ENCODE data around the gene ATF4. TPM values are rescaled to one million over a fixed set of nuclear protein-coding genes. Genes with fewer than 3 reads are reported as not detected.

ATF4 gene
- total RNA-seq, 2 donors from 2014 or later, result 262 to 356 TPM

- Histone ChIP-seq H3K4me3 (no peak overlapping the region), H3K27me3 (no peaks in the 10 kb centered on the region), H3K9me3 (no peaks in the 10 kb centered on the region), H3K36me3 (replicated peaks in 1 of 2; ENCODE audit: insufficient read depth in 1 of 2, low read depth in 2 of 2) (no peaks in the 10 kb centered on the region), H3K4me1 (no peaks in the 10 kb centered on the region), H3K27ac (no peak overlapping the region)
- DNase-seq (no peak), ATAC-seq (no peak)
- no peak for TF ChIP-seq CTCF (IDR thresholded peaks at IDR 0.05)
- no peak for TF ChIP-seq POLR2A (IDR thresholded peaks at IDR 0.05)
- intact Hi-C loops (cut with DNase I), result no loop called here
- 74 to 84% methylated on average over 14 to 16 of the region's 17 CpGs for WGBS, 2 donors
These were observed 31.0 kb upstream of the ATF4 start for GRCh38 chr22:39489094-39490068.

- Histone ChIP-seq H3K4me1 (no peaks in the 10 kb centered on the region), H3K4me3 (no peak overlapping the region), H3K9me3 (no peaks in the 10 kb centered on the region), H3K27me3 (no peaks in the 10 kb centered on the region), H3K27ac (no peak overlapping the region), H3K36me3 (replicated peaks in 1 of 2; ENCODE audit: insufficient read depth in 1 of 2, low read depth in 2 of 2) (no peaks in the 10 kb centered on the region)
- TF ChIP-seq CTCF (IDR thresholded peaks at IDR 0.05) (no peak), POLR2A (IDR thresholded peaks at IDR 0.05) (no peak)
- 38 to 62% methylated on average over 9 to 13 of the region's 13 CpGs for WGBS, 2 donors
- peak; percentile 81 for ATAC-seq
- intact Hi-C loops (cut with DNase I), result no loop called here
- peak; percentile 69 to 83 (median 72) for DNase-seq
These were observed 30.1 kb upstream of the ATF4 start for GRCh38 chr22:39490135-39490798.

GRCh38 chr22:39490966-39491680 lies 29.2 kb upstream of the ATF4 start:
- DNase-seq, result no peak
- H3K9me3 ChIP-seq, result no peaks in the 10 kb centered on the region
- H3K27me3 ChIP-seq, result no peaks in the 10 kb centered on the region
- H3K36me3 ChIP-seq (replicated peaks in 1 of 2; ENCODE audit: insufficient read depth in 1 of 2, low read depth in 2 of 2), result no peaks in the 10 kb centered on the region
- intact Hi-C loops (cut with DNase I), result no loop called here
- ATAC-seq, result no peak
- WGBS, 2 donors, result 0 to 60% methylated on average over 1 to 9 of the region's 9 CpGs
- TF ChIP-seq POLR2A (IDR thresholded peaks at IDR 0.05), result no peak
- no peak for TF ChIP-seq CTCF (IDR thresholded peaks at IDR 0.05)
- H3K4me1 ChIP-seq, result peaks cover 1% of the 10 kb centered on the region
- no peak overlapping the region for H3K27ac ChIP-seq
- H3K4me3 ChIP-seq, result no peak overlapping the region

DNA sequence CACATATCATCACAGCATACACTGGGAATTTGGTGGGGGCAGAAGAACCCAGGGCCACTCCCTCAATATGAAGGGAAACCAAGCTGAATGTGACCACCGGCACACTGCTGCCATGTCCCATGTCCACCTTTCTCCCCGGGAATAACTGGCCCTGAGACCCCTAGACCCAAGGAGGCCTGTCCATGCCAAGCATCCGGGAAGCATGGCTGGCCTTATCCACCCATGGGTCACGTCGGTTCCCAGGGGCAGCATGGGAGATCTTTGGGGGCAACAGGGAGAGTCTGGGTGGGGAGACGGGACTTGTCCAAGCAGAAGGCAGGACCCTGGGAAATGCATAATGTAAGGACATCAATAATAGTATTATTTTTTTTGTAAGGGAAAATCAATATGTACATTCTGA lies 28.7 kb upstream of the ATF4 start:
- 60 to 72% methylated on average over 5 to 6 of the region's 6 CpGs for WGBS, 2 donors

More for the DNA sequence above, 28.7 kb upstream of the ATF4 start:
- no peak for DNase-seq
- no peak for TF ChIP-seq POLR2A (IDR thresholded peaks at IDR 0.05)
- no peak for TF ChIP-seq CTCF (IDR thresholded peaks at IDR 0.05)
- no peaks in the 10 kb centered on the region for H3K27me3 ChIP-seq
- intact Hi-C loops (cut with DNase I), result no loop called here
- H3K4me3 ChIP-seq, result no peak overlapping the region
- no peaks in the 10 kb centered on the region for H3K36me3 ChIP-seq (replicated peaks in 1 of 2; ENCODE audit: insufficient read depth in 1 of 2, low read depth in 2 of 2)
- ATAC-seq, result no peak
- peaks cover 7% of the 10 kb centered on the region for H3K4me1 ChIP-seq
- H3K27ac ChIP-seq, result no peak overlapping the region
- no peaks in the 10 kb centered on the region for H3K9me3 ChIP-seq

All from body of pancreas (tissue), 4 donors.